Transverse colon (tissue), 4 donors: Measurements from ENCODE around the gene TSPAN6. TPM values are rescaled to one million over a fixed set of nuclear protein-coding genes. Genes with fewer than 3 reads are reported as not detected.

Source experiments
- DNase-seq: peaks from one replicate; pipeline ENCODE4 v3.0.0-alpha.2; 2019
- H3K27ac ChIP-seq, 4 donors: fragments of 200-600 bp; sonication (generic); 2 replicates each; pipeline ENCODE4 v1.5.1; 2016 to 2018; ENCODE audit warnings: inconsistent platforms in 4 of 4
- H3K27me3 ChIP-seq: fragments of 200-600 bp; sonication (generic); 2 replicates; pipeline ENCODE4 v1.5.1; 2017; ENCODE audit warnings: inconsistent platforms
- H3K36me3 ChIP-seq, 4 donors: fragments of 200-600 bp; sonication (generic); 2 replicates each; pipeline ENCODE4 v1.5.1; 2017 to 2019; ENCODE audit warnings: inconsistent platforms in 4 of 4
- H3K4me1 ChIP-seq, 4 donors: fragments of 200-600 bp; sonication (generic); 2 replicates each; pipeline ENCODE4 v1.5.1; 2017 to 2020; ENCODE audit warnings: inconsistent platforms in 4 of 4
- H3K4me3 ChIP-seq, 4 donors: fragments of 200-600 bp; sonication (generic); 1 replicate in 1 of 4; 2 replicates in 3 of 4; pipeline versions ENCODE4 v1.5.1 to v1.6.1; 2017 to 2019; ENCODE audit warnings: inconsistent platforms in 4 of 4
- H3K9me3 ChIP-seq, 2 donors: fragments of 200-600 bp; sonication (generic); 2 replicates each; pipeline ENCODE4 v1.5.1; 2017 to 2019; ENCODE audit warnings: inconsistent platforms in 2 of 2
- EP300 ChIP-seq: sonication (generic); formaldehyde crosslinking; IDR thresholded peaks from one replicate; pipeline ENCODE4 v1.6.1; 2017; ENCODE audit warnings: antibody characterized with exemption, low read depth
- POLR2A ChIP-seq: fragments of 450-650 bp; IDR thresholded peaks from one replicate; pipeline ENCODE4 v1.6.1; 2016; ENCODE audit warnings: antibody characterized with exemption, mild to moderate bottlenecking, moderate library complexity
- POLR2AphosphoS5 ChIP-seq, 3 donors: sonication (generic); formaldehyde crosslinking; IDR thresholded peaks; one replicate each; pipeline ENCODE4 v1.6.1; 2016; ENCODE audit warnings: antibody characterized with exemption in 3 of 3
- WGBS, 2 donors: methylation state at CpG; one replicate each; pipeline ENCODE4 v1.1.5; 2018; ENCODE audit warnings: low coverage in 1 of 2; 5-methylcytosine and 5-hydroxymethylcytosine counted together
- in situ Hi-C, 4 donors: fragments of 200-750 bp; cut with MboI; loops; one replicate each; pipeline versions ENCODE4 v1.15.0 to v1.15.1; 2017; ENCODE audit warnings: low sequenced_read_pairs in 3 of 4, low pct_ligation_motif_present in 1 of 4, low pct_unique_long_range_greater_than_20kb in 1 of 4
- intact Hi-C: fragments of 100-400 bp; cut with DNase I; formaldehyde crosslinking; loops from one replicate; pipeline ENCODE4 v1.15.1; 2023; ENCODE audit warnings: low total_unique reads
- total RNA-seq, 4 donors: library from RNA; depleted of rRNA; stranded (reverse); fragments of >200 nt; gene quantifications; one replicate each; pipeline ENCODE4 v1.1.0, GENCODE V29; 2016
- TF ChIP-seq, protein P1 (sequence below), 5 experiments: fragments of 200-600 bp in 3 of 5; fragments of 450-650 bp in 2 of 5; sonication (generic) in 3 of 5; IDR thresholded peaks; 1 replicate in 2 of 5; 2 replicates in 3 of 5; pipeline ENCODE4 v1.5.1; 2016 to 2017; ENCODE audit warnings: antibody characterized with exemption in 5 of 5, inconsistent platforms in 3 of 5, mild to moderate bottlenecking in 2 of 5, moderate library complexity in 1 of 5

TSPAN6 gene
- total RNA-seq, 4 donors from 2014 or later, result 16.7 to 114 (median 70.3) TPM

DNA sequence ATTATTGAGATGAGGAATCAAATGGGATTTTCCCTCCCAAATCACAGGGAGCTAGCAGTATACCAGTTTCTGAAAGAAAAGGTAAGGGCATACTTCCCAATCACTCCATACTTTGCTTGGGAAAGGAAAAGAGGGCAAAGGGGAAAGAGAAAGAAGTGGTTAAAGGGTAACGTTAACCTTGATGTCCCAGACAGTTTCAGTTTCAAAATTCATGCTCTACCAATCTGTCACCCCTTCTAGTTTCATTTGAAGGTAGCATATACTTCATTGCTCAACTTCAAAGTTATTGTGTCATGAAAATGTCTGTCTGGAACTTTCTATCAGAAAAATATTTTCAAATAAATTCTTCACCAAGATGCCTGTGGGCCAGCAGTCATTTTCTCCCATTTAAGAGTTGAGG, 35.8 kb downstream of the TSPAN6 start:
- in situ Hi-C loops (loop anchor here in 2 of 4 donors (25.0 kb wide), 1 partner anchor 88 kb away; no protein-coding TSS in a partner anchor), intact Hi-C loops (no loop called here)
- 0 to 29% methylated on average over 1 of the region's 1 CpG for WGBS, 2 donors

DNA sequence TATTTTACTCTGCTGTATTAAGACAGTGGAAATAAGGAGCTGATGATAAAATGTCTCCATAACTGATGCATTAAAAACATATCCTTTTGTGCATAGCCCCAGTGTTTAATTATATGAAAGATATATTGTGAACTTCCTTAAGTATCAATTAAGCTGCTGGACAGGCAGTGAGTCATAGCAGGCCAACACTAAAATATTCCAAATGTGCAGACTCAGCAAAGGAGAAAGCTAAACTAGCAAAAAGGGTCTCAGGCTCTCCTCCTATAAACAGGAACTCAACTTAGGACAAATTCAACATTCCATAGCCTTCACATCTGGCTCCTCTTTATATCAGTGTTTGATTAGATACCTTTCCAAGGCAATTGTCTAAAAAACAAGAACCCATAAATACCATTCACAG, 36.3 kb downstream of the TSPAN6 start:
- Histone ChIP-seq H3K27ac (no peak overlapping the region), H3K27me3 (no peaks in the 10 kb centered on the region), H3K9me3 (no peaks in the 10 kb centered on the region), H3K4me1 (peaks cover 0 to 8% (median 0%) of the 10 kb centered on the region in 4 donors), H3K4me3 (no peak overlapping the region), H3K36me3 (no peaks in the 10 kb centered on the region)
- no peak for TF ChIP-seq EP300
- TF ChIP-seq POLR2A, result no peak
- no peak for TF ChIP-seq POLR2AphosphoS5 (IDR thresholded peaks at IDR 0.05)
- TF ChIP-seq, protein P1, sequence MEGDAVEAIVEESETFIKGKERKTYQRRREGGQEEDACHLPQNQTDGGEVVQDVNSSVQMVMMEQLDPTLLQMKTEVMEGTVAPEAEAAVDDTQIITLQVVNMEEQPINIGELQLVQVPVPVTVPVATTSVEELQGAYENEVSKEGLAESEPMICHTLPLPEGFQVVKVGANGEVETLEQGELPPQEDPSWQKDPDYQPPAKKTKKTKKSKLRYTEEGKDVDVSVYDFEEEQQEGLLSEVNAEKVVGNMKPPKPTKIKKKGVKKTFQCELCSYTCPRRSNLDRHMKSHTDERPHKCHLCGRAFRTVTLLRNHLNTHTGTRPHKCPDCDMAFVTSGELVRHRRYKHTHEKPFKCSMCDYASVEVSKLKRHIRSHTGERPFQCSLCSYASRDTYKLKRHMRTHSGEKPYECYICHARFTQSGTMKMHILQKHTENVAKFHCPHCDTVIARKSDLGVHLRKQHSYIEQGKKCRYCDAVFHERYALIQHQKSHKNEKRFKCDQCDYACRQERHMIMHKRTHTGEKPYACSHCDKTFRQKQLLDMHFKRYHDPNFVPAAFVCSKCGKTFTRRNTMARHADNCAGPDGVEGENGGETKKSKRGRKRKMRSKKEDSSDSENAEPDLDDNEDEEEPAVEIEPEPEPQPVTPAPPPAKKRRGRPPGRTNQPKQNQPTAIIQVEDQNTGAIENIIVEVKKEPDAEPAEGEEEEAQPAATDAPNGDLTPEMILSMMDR (IDR thresholded peaks at IDR 0.05), result no peak
- in situ Hi-C loops (loop anchor here in 2 of 4 donors (25.0 kb wide), 1 partner anchor 88 kb away; no protein-coding TSS in a partner anchor), intact Hi-C loops (no loop called here)
- no peak for DNase-seq

More for the DNA sequence above, 35.8 kb downstream of the TSPAN6 start:
- Histone ChIP-seq H3K9me3 (no peaks in the 10 kb centered on the region), H3K27me3 (no peaks in the 10 kb centered on the region), H3K36me3 (no peaks in the 10 kb centered on the region), H3K27ac (no peak overlapping the region), H3K4me3 (no peak overlapping the region), H3K4me1 (peaks cover 0 to 8% (median 0%) of the 10 kb centered on the region in 4 donors)
- DNase-seq, result no peak
- TF ChIP-seq EP300 (no peak), POLR2A (no peak), POLR2AphosphoS5 (IDR thresholded peaks at IDR 0.05) (no peak)
- TF ChIP-seq, protein P1 (IDR thresholded peaks at IDR 0.05), result no peak

DNA sequence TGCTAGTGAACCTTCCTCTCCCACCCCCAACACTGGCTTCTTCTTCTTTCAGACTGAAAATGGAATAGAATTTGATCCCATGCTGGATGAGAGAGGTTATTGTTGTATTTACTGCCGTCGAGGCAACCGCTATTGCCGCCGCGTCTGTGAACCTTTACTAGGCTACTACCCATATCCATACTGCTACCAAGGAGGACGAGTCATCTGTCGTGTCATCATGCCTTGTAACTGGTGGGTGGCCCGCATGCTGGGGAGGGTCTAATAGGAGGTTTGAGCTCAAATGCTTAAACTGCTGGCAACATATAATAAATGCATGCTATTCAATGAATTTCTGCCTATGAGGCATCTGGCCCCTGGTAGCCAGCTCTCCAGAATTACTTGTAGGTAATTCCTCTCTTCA, 37.1 kb downstream of the TSPAN6 start:
- no peaks in the 10 kb centered on the region for H3K9me3 ChIP-seq
- intact Hi-C loops (no loop called here), in situ Hi-C loops (no loop called here)
- no peak overlapping the region for H3K27ac ChIP-seq
- no peak for TF ChIP-seq POLR2A
- WGBS, 2 donors, result 82% methylated on average over 9 of the region's 9 CpGs; no CpG with 5 or more reads in 1 of the 2 donors
- no peak overlapping the region for H3K4me3 ChIP-seq
- peaks cover 0 to 8% (median 0%) of the 10 kb centered on the region in 4 donors for H3K4me1 ChIP-seq
- no peaks in the 10 kb centered on the region for H3K36me3 ChIP-seq
- no peak for DNase-seq
- H3K27me3 ChIP-seq, result no peaks in the 10 kb centered on the region

- Histone ChIP-seq H3K4me1 (peaks cover 0 to 23% (median 2%) of the 10 kb centered on the region in 4 donors), H3K4me3 (no peak overlapping the region), H3K27ac (no peak overlapping the region), H3K27me3 (no peaks in the 10 kb centered on the region), H3K36me3 (no peaks in the 10 kb centered on the region), H3K9me3 (no peaks in the 10 kb centered on the region)
- no peak for DNase-seq
- intact Hi-C loops (no loop called here), in situ Hi-C loops (no loop called here)
- 18 to 32% methylated on average over 2 of the region's 2 CpGs for WGBS, 2 donors
- TF ChIP-seq, protein P1 (IDR thresholded peaks at IDR 0.05), result no peak
These were observed 40.0 kb downstream of the TSPAN6 start for GRCh38 chrX:100596601-100597000.

DNA sequence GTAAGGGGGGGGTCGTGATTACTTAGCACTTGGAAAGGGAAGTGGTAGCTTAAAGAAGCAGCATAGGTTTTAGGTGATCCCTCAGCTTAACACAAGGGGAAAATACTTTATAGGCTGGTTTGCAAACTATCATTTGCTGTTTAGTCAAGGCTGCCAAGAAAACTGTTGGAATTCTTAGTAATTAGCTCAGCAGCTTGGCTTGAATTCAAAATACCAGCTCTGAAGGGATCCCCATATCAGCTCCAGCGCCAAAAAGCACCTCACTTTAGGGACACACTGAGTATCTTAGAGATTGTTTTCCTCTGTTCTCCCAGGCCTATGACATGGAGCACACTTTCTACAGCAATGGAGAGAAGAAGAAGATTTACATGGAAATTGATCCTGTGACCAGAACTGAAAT, 43.0 kb downstream of the TSPAN6 start:
- WGBS, 2 donors, result 0 to 10% methylated on average over 1 to 2 of the region's 2 CpGs
- Histone ChIP-seq H3K36me3 (no peaks in the 10 kb centered on the region), H3K27me3 (no peaks in the 10 kb centered on the region), H3K9me3 (no peaks in the 10 kb centered on the region), H3K4me3 (no peak overlapping the region), H3K27ac (peak overlapping the region in 3 of 4 donors; percentile 44 to 67 (median 63)), H3K4me1 (peaks cover 0 to 29% (median 2%) of the 10 kb centered on the region in 4 donors)
- in situ Hi-C loops, result no loop called here
- TF ChIP-seq POLR2A (no peak), POLR2AphosphoS5 (IDR thresholded peaks at IDR 0.05) (no peak), EP300 (no peak)
- TF ChIP-seq, protein P1 (IDR thresholded peaks at IDR 0.05), result no peak
- intact Hi-C loops, result no loop called here
- DNase-seq, result no peak
